Measurements from ENCODE around the gene ZSWIM5.
"Not testable (repeated sequence)": the region's sequence is repeated elsewhere in the genome, so short reads cannot be mapped to it uniquely, and the experiment has no call there.

DNA sequence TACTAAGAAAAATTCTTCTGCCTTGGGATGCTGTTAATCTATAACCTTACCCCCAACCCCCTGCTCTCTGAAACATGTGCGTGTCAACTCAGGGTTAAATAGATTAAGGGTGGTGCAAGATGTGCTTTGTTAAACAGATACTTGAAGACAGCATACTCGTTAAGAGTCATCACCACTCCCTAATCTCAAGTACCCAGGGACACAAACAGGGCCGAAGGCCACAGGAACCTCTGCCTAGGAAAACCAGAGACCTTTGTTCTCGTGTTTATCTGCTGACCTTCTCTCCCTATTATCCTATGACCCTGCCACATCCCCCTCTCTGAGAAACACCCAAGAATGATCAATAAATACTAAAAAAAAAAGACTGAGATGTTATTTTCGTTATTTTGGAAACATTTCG, 99.5 kb downstream of the ZSWIM5 start:
- TF ChIP-seq, protein P1, sequence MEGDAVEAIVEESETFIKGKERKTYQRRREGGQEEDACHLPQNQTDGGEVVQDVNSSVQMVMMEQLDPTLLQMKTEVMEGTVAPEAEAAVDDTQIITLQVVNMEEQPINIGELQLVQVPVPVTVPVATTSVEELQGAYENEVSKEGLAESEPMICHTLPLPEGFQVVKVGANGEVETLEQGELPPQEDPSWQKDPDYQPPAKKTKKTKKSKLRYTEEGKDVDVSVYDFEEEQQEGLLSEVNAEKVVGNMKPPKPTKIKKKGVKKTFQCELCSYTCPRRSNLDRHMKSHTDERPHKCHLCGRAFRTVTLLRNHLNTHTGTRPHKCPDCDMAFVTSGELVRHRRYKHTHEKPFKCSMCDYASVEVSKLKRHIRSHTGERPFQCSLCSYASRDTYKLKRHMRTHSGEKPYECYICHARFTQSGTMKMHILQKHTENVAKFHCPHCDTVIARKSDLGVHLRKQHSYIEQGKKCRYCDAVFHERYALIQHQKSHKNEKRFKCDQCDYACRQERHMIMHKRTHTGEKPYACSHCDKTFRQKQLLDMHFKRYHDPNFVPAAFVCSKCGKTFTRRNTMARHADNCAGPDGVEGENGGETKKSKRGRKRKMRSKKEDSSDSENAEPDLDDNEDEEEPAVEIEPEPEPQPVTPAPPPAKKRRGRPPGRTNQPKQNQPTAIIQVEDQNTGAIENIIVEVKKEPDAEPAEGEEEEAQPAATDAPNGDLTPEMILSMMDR (conservative IDR thresholded peaks at IDR 0.05 in 1 of 2, IDR thresholded peaks at IDR 0.05 in 1 of 2; ENCODE audit: extremely low read depth in 1 of 2, insufficient read depth in 1 of 2, low read depth in 1 of 2, low read length in 2 of 2) = not testable (repeated sequence)
- not testable (repeated sequence) for TF ChIP-seq EZH2 (IDR thresholded peaks at IDR 0.05; ENCODE audit: borderline replicate concordance, low read length)
